D721Med (cell line): ENCODE data around the gene NEDD4L.

Experiments
- DNase-seq: peaks from one replicate; pipeline ENCODE4 v3.0.0; 2011; ENCODE audit warnings: low spot score; ENCODE audit not compliant: insufficient read length
- FAIRE-seq: peaks from 2 replicates; lab custom pipeline; 2011; peaks lifted over from hg19 to GRCh38; lab: Jason Lieb, UNC
- TF ChIP-seq, protein P1 (sequence below): IDR thresholded peaks from 2 replicates; pipeline ENCODE4 v1.5.1; 2012; ENCODE audit warnings: mild to moderate bottlenecking, control low read depth; ENCODE audit not compliant: insufficient read depth; ENCODE audit errors: missing control alignments

Gene NEDD4L

DNA sequence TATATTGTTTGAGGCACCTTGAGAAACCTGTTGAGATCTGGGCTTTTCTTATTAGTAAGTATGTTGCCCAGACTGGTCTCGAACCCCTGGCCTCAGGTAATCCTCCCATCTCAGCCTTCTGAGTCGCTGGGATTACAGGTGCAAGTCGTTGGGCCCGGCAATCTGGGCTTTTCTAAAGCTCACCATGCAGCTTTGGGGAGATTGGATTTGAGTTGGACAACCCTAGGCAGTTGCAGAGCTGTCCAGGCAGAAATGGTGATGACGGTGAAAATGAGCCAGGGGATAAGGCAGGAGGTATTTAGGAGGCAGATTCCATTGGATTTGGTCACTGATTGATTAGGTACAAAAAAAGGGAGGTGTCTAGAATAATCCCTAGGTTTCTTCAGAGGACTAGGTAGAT lies 16.2 kb downstream of the NEDD4L start:
- TF ChIP-seq, protein P1, sequence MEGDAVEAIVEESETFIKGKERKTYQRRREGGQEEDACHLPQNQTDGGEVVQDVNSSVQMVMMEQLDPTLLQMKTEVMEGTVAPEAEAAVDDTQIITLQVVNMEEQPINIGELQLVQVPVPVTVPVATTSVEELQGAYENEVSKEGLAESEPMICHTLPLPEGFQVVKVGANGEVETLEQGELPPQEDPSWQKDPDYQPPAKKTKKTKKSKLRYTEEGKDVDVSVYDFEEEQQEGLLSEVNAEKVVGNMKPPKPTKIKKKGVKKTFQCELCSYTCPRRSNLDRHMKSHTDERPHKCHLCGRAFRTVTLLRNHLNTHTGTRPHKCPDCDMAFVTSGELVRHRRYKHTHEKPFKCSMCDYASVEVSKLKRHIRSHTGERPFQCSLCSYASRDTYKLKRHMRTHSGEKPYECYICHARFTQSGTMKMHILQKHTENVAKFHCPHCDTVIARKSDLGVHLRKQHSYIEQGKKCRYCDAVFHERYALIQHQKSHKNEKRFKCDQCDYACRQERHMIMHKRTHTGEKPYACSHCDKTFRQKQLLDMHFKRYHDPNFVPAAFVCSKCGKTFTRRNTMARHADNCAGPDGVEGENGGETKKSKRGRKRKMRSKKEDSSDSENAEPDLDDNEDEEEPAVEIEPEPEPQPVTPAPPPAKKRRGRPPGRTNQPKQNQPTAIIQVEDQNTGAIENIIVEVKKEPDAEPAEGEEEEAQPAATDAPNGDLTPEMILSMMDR: no peak
- DNase-seq (no peak), FAIRE-seq (no peak)

DNA sequence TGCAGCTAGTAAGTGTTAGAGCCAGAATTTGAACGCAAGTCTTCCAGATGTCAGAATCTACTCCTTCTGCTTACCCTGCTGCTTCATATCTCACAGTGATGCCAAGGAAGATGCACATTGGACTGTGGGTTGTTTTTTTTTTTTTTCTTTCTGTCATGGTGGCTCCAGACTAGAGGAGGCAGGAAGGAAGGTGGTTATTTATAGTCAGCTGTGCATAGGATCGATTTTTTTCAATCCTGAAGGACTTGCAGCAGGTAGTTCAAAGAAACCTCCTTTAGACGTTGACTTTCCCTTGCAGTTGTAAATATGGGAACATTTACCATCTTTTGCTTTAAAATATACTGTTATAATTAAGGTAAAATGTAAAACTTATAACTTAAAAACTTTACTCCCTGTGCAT lies 17.3 kb downstream of the NEDD4L start:
- TF ChIP-seq, protein P1: no peak
- DNase-seq: no peak

DNA sequence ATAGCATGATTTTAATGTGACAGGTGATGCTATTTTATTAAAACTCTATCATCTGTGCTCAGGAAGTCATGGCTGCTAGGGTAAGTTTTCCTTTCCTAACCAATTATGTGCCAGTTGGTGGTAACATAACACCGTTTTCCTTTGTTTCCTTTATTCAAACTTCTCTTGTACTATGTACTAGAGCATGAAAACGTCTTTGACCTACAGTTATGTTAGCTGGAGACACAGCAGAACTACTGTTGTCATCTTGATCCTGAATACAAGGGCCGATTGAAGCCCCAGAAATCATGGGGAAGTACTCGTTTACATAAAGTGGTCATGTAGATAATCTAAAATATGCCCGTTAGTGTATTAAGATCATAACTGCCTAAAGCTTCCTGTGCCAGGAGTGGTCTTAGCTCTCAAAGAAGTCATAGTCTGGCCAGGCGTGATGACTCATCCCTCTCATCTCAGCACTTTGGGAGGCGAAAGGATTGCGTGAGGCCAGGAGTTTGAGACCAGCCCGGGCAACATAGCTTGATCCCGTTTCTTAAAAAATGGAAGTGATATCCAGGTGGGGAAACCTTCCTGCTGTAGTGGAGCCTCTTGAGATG lies 20.5 kb downstream of the NEDD4L start:
- TF ChIP-seq, protein P1: no peak
- DNase-seq (no peak), FAIRE-seq (peak; percentile 99)

More for the DNA sequence above, 17.3 kb downstream of the NEDD4L start:
- no peak for FAIRE-seq

DNA sequence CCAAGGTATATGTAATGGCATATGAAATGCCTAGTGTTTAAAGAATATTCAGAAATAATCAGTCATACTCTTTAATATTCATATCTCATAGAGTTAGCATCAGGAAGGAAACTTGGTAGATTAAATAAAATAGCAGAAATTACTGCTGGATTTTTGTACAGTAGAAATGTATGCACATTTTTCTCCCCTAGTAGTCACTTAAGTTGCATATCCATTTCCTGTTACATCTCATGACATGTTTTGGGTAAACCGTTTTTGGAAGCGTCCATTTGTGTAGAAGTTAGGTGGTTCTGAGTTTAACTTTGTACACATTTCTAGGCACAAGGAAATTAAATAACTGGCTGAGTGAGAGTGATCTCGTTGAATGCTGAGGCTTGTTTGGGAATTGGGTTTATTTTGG lies 21.9 kb downstream of the NEDD4L start:
- DNase-seq (no peak), FAIRE-seq (no peak)
- TF ChIP-seq, protein P1: no peak

DNA sequence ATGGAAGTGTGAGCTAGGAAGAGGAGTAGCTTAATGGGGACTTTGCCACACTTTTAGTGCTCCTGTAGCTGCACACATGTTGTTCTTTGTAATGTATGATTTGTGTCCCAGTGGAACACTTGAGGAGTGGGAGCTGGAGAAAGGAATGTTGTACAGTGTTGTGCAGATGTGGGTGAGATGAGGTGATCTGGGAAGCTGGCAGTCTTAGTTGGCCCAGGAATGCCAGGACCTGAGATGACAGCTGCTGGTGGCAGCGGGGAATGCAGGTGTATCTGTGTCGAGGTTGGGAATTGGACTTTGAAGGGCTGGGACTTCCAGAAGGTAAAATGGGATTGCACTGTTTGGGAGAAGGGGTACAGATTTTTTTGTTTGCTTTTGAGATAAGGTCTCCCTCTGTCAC lies 23.6 kb downstream of the NEDD4L start:
- FAIRE-seq: no peak
- DNase-seq: no peak
- TF ChIP-seq, protein P1: no peak

DNA sequence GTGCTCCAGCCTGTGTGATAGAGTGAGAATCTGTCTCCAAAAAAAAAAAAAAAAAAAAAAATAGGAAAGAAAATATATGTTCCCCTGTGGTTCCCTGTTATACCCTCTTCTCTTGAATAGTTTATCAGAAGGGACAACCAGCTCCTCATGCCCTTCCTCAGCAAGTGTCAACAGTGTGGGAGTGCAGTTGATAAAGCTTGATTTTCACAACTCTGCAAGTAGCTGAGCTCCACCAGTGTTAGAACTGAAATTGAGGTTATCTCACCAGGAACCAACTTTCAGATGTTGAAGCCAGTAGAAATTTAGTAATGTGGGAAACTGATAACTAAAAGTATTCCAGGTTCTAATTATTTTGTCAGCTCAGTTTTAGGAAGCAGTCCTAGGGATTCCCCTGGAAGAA lies 25.1 kb downstream of the NEDD4L start:
- FAIRE-seq: no peak

More for the DNA sequence above, 25.1 kb downstream of the NEDD4L start:
- TF ChIP-seq, protein P1: no peak
- no peak for DNase-seq
